A673 (cell line): Measurements from ENCODE around the gene PDLIM5. TPM values are rescaled to one million over a fixed set of nuclear protein-coding genes. Genes with fewer than 3 reads are reported as not detected.

Experiments
- BruUV-seq: library from RNA; stranded (reverse); fragments of 400-500 nt; replicated peaks from 2 replicates; lab custom pipeline; 2021; lab: Mats Ljungman, UMichigan
- CTCF ChIA-PET: fragments of 300-600 bp; sonication (Branson Sonifier 250); formaldehyde crosslinking; loops from one replicate; lab custom pipeline; 2022; ENCODE audit warnings: antibody characterized with exemption; lab: Charles Lee
- POLR2A ChIA-PET: fragments of 300-600 bp; sonication (Branson Sonifier 250); formaldehyde crosslinking; loops from one replicate; lab custom pipeline; 2022; ENCODE audit warnings: antibody characterized with exemption; ENCODE audit not compliant: low non-redundant PET; lab: Charles Lee
- DNase-seq: peaks from one replicate; pipeline ENCODE4 v3.0.0-alpha.2; 2015; ENCODE audit warnings: low spot score
- H3K27ac ChIP-seq: fragments of 200-600 bp; sonication (generic); 2 replicates; pipeline ENCODE4 v1.5.1; 2016; ENCODE audit warnings: mixed run types, low read depth, mild to moderate bottlenecking, mixed read lengths, antibody characterized with exemption, low read length; ENCODE audit not compliant: poor library complexity, severe bottlenecking
- H3K27me3 ChIP-seq: fragments of 200-600 bp; sonication (generic); replicated peaks from 2 replicates; pipeline ENCODE4 v1.6.1; 2017; ENCODE audit warnings: mixed run types, low read depth, mild to moderate bottlenecking, mixed read lengths, antibody characterized with exemption, low read length; ENCODE audit not compliant: insufficient read depth, poor library complexity
- H3K36me3 ChIP-seq: fragments of 200-600 bp; sonication (generic); 2 replicates; pipeline ENCODE4 v1.6.1; 2016; ENCODE audit warnings: mixed run types, mild to moderate bottlenecking, mixed read lengths, antibody characterized with exemption, low read length; ENCODE audit not compliant: insufficient read depth, poor library complexity, severe bottlenecking
- H3K4me1 ChIP-seq: fragments of 200-600 bp; sonication (generic); 2 replicates; pipeline ENCODE4 v1.6.1; 2017; ENCODE audit warnings: mixed run types, mild to moderate bottlenecking, mixed read lengths, antibody characterized with exemption, low read length; ENCODE audit not compliant: insufficient read depth, poor library complexity, severe bottlenecking
- H3K4me3 ChIP-seq: fragments of 200-600 bp; sonication (generic); 2 replicates; pipeline ENCODE4 v1.5.1; 2016; ENCODE audit warnings: low read depth, mixed run types, mild to moderate bottlenecking, mixed read lengths, low read length; ENCODE audit not compliant: poor library complexity, severe bottlenecking
- H3K9me3 ChIP-seq: fragments of 200-600 bp; sonication (generic); 2 replicates; pipeline ENCODE4 v1.6.1; 2016; ENCODE audit warnings: mixed run types, low read depth, mild to moderate bottlenecking, mixed read lengths, antibody characterized with exemption, low read length; ENCODE audit not compliant: poor library complexity, severe bottlenecking
- CTCF ChIP-seq: fragments of 300-800, 200-600 bp; sonication (generic); conservative IDR thresholded peaks from 2 replicates; pipeline ENCODE4 v1.5.1; 2017; ENCODE audit warnings: low read depth, mild to moderate bottlenecking, antibody characterized with exemption, low read length, moderate library complexity, mixed read lengths
- EZH2 ChIP-seq: fragments of 200-600 bp; sonication (generic); IDR thresholded peaks from 2 replicates; pipeline ENCODE4 v1.6.1; 2017; ENCODE audit warnings: borderline replicate concordance, low read depth, mild to moderate bottlenecking, mixed read lengths, antibody characterized with exemption, low read length; ENCODE audit not compliant: poor library complexity, severe bottlenecking
- intact Hi-C: fragments of 100-400 bp; cut with micrococcal nuclease; formaldehyde crosslinking; loops from one replicate; pipeline ENCODE4 v1.10.0; 2022; ENCODE audit not compliant: unreplicated experiment
- total RNA-seq: library from RNA; stranded (reverse); gene quantifications from 2 replicates; pipeline ENCODE4 v1.2.3, GENCODE V29; 2021

PDLIM5 gene
- total RNA-seq, 1 experiment from 2014 or later = 174 TPM

- DNase-seq = no peak
- Histone ChIP-seq H3K27ac (peak overlapping the region; percentile 45), H3K4me1 (peaks cover 28% of the 10 kb centered on the region), H3K9me3 (no peaks in the 10 kb centered on the region), H3K4me3 (no peak overlapping the region), H3K27me3 (no peaks in the 10 kb centered on the region), H3K36me3 (no peaks in the 10 kb centered on the region)
- TF ChIP-seq CTCF (no peak), EZH2 (no peak)
- intact Hi-C loops = no loop called here
- BruUV-seq = no TSS peak
- POLR2A ChIA-PET = interaction anchor here (0.5 kb wide), 1 partner anchor 15 kb away, joined by 7 read pairs; no protein-coding TSS in a partner anchor
- CTCF ChIA-PET = no interaction called here
These were observed 93.6 kb downstream of the PDLIM5 start for GRCh38 chr4:94545296-94545695.

- no TSS peak for BruUV-seq
- no peak for DNase-seq
- H3K27ac ChIP-seq = no peak overlapping the region
- CTCF ChIA-PET = no interaction called here
- no peaks in the 10 kb centered on the region for H3K36me3 ChIP-seq
- peaks cover 28% of the 10 kb centered on the region for H3K4me1 ChIP-seq
- no peak overlapping the region for H3K4me3 ChIP-seq
- no peak for TF ChIP-seq EZH2
- TF ChIP-seq CTCF = no peak
- H3K27me3 ChIP-seq = no peaks in the 10 kb centered on the region
- POLR2A ChIA-PET = no interaction called here
- no peaks in the 10 kb centered on the region for H3K9me3 ChIP-seq
- intact Hi-C loops = no loop called here
These were observed 95.2 kb downstream of the PDLIM5 start for GRCh38 chr4:94546949-94547348.

GRCh38 chr4:94548571-94548970 is 96.8 kb downstream of the PDLIM5 start:
- intact Hi-C loops = no loop called here
- POLR2A ChIA-PET = no interaction called here
- peaks cover 28% of the 10 kb centered on the region for H3K4me1 ChIP-seq
- no peak for TF ChIP-seq CTCF
- no peak for TF ChIP-seq EZH2
- CTCF ChIA-PET = no interaction called here
- H3K27ac ChIP-seq = peak overlapping the region; percentile 49
- DNase-seq = peak; percentile 57
- H3K4me3 ChIP-seq = no peak overlapping the region
- no peaks in the 10 kb centered on the region for H3K9me3 ChIP-seq
- H3K36me3 ChIP-seq = no peaks in the 10 kb centered on the region
- H3K27me3 ChIP-seq = no peaks in the 10 kb centered on the region
- BruUV-seq = no TSS peak
